ENCODE data around the gene KCNS3. TPM values are rescaled to one million over a fixed set of nuclear protein-coding genes. Genes with fewer than 3 reads are reported as not detected.

The KCNS3 gene
- total and polyA plus RNA-seq, 2 of the 13 experiments (the other 11 are each of a cell fraction or from before 2014, with no cell fraction given), result not detected

DNA sequence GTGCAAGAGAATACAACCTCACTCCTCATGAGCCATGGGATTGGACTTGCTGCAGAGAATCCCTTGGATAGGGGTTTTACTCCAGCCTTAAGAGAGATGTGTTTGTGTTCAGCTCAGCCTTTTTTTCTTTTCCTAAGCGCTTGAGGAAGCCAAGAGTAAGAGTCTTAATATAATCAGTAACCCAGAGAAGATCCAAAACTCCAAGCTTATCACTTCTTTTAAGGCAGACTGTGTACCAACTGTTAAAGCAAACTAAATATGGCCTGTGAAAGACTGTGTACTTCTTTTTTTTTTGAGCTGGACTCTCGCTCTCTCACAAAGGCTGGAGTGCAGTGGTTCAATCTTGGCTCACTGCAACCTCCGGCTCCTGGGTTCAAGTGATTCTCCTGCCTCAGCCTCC is 31.8 kb upstream of the KCNS3 start:
- no peak overlapping the region for H3K4me3 ChIP-seq (replicated peaks in 1 of 3; ENCODE audit: insufficient read depth in 1 of 3, low read depth in 2 of 3, low read length in 3 of 3)
- WGBS (ENCODE audit: low lambda C conversion rate), result 16% methylated on average over 3 of the region's 3 CpGs
- no peak overlapping the region for H3K4me2 ChIP-seq (ENCODE audit: low read depth, low read length)
- H3K27me3 ChIP-seq (ENCODE audit: control insufficient read depth in 1 of 2, insufficient read depth in 2 of 2, low read length in 2 of 2), result peaks cover 0 to 6% of the 10 kb centered on the region in 2 experiments; a peak in 2 of 5 replicates
- intact Hi-C loops (cut with micrococcal nuclease; ENCODE audit: unreplicated experiment), result no loop called here
- FAIRE-seq, result no peak
- H4K20me1 ChIP-seq (ENCODE audit: insufficient read depth, low read length), result no peaks in the 10 kb centered on the region
- no peak overlapping the region for H3K27ac ChIP-seq (ENCODE audit: extremely low read length, insufficient read depth, low read length)
- TF ChIP-seq SCMH1 (CRISPR knock-in tag; IDR thresholded peaks at IDR 0.05; ENCODE audit: borderline replicate concordance) (no peak), ZNF543 (CRISPR knock-in tag; IDR thresholded peaks at IDR 0.05) (no peak), SIN3B (IDR thresholded peaks at IDR 0.05; ENCODE audit: low read length) (no peak), DRAP1 (CRISPR knock-in tag; IDR thresholded peaks at IDR 0.05) (no peak), POGZ (CRISPR knock-in tag; IDR thresholded peaks at IDR 0.05) (no peak), GPN1 (CRISPR knock-in tag; IDR thresholded peaks at IDR 0.05; ENCODE audit: borderline replicate concordance) (no peak), ZNF572 (CRISPR knock-in tag; IDR thresholded peaks at IDR 0.05) (no peak)
- no peak overlapping the region for H2AFZ ChIP-seq (ENCODE audit: low read length)
- no peaks in the 10 kb centered on the region for H3K9me3 ChIP-seq (ENCODE audit: low read length)
- POLR2A ChIA-PET, result no interaction called here
- no peak for DNase-seq (ENCODE audit: low spot score)
- in situ Hi-C loops (cut with HindIII; ENCODE audit: extremely low pct_ligation_motif_present, low pct_unique_long_range_greater_than_20kb), result no loop called here
- H3K79me2 ChIP-seq (ENCODE audit: insufficient read depth, low read length), result no peaks in the 10 kb centered on the region
- H3K36me3 ChIP-seq (replicated peaks in 1 of 2; ENCODE audit: control insufficient read depth in 1 of 2, insufficient read depth in 2 of 2, low read length in 2 of 2), result no peaks in the 10 kb centered on the region
- CTCF ChIA-PET (ENCODE audit: low intra/inter-chr PET ratio, low total read pairs), result no interaction called here
- H3K9ac ChIP-seq (ENCODE audit: insufficient read depth, low read depth, low read length), result no peak overlapping the region
- BruUV-seq (replicated peaks), result no TSS peak
- H3K4me1 ChIP-seq (ENCODE audit: insufficient read depth, low read length), result no peaks in the 10 kb centered on the region
- no peak for ATAC-seq

GRCh38 chr2:17847236-17847635 is 31.2 kb upstream of the KCNS3 start:
- no peak for ATAC-seq
- H3K9me3 ChIP-seq (ENCODE audit: low read length), result no peaks in the 10 kb centered on the region
- no peaks in the 10 kb centered on the region for H3K36me3 ChIP-seq (replicated peaks in 1 of 2; ENCODE audit: control insufficient read depth in 1 of 2, insufficient read depth in 2 of 2, low read length in 2 of 2)
- POLR2A ChIA-PET, result no interaction called here
- H2AFZ ChIP-seq (ENCODE audit: low read length), result no peak overlapping the region
- peaks cover 0 to 9% of the 10 kb centered on the region in 2 experiments; a peak in 2 of 5 replicates for H3K27me3 ChIP-seq (ENCODE audit: control insufficient read depth in 1 of 2, insufficient read depth in 2 of 2, low read length in 2 of 2)
- no peaks in the 10 kb centered on the region for H3K4me1 ChIP-seq (ENCODE audit: insufficient read depth, low read length)
- no peaks in the 10 kb centered on the region for H4K20me1 ChIP-seq (ENCODE audit: insufficient read depth, low read length)
- 0% methylated on average over 2 of the region's 2 CpGs for WGBS (ENCODE audit: low lambda C conversion rate)
- no peak overlapping the region for H3K9ac ChIP-seq (ENCODE audit: insufficient read depth, low read depth, low read length)
- CTCF ChIA-PET (ENCODE audit: low intra/inter-chr PET ratio, low total read pairs), result no interaction called here
- no peak overlapping the region for H3K4me3 ChIP-seq (replicated peaks in 1 of 3; ENCODE audit: insufficient read depth in 1 of 3, low read depth in 2 of 3, low read length in 3 of 3)
- H3K79me2 ChIP-seq (ENCODE audit: insufficient read depth, low read length), result no peaks in the 10 kb centered on the region
- DNase-seq (ENCODE audit: low spot score), result no peak
- BruUV-seq (replicated peaks), result no TSS peak
- in situ Hi-C loops (cut with HindIII; ENCODE audit: extremely low pct_ligation_motif_present, low pct_unique_long_range_greater_than_20kb), result no loop called here
- H3K4me2 ChIP-seq (ENCODE audit: low read depth, low read length), result no peak overlapping the region
- no peak overlapping the region for H3K27ac ChIP-seq (ENCODE audit: extremely low read length, insufficient read depth, low read length)
- TF ChIP-seq TFDP1 (CRISPR knock-in tag; IDR thresholded peaks at IDR 0.05; ENCODE audit: borderline replicate concordance), result no peak
- TF ChIP-seq GABPA (IDR thresholded peaks at IDR 0.05; ENCODE audit: low read depth, low read length), result no peak
- TF ChIP-seq GABPA (CRISPR knock-in tag; IDR thresholded peaks at IDR 0.05; ENCODE audit: low read depth), result no peak
- no peak for TF ChIP-seq POLR2A (IDR thresholded peaks at IDR 0.05; ENCODE audit: insufficient read depth in 1 of 2, low read depth in 2 of 2, low read length in 2 of 2)
- TF ChIP-seq HMG20B (CRISPR knock-in tag; conservative IDR thresholded peaks at IDR 0.05), result no peak
- no peak for TF ChIP-seq SRSF9 (IDR thresholded peaks at IDR 0.05; ENCODE audit: borderline replicate concordance, insufficient read depth, low read depth, low read length, poor library complexity, severe bottlenecking)
- no peak for TF ChIP-seq ZNF564 (CRISPR knock-in tag; IDR thresholded peaks at IDR 0.05)
- intact Hi-C loops (cut with micrococcal nuclease; ENCODE audit: unreplicated experiment), result no loop called here
- FAIRE-seq, result no peak
